A549 (cell line): ENCODE measurements around the gene LCN6.
A peak's percentile ranks its signal among the peaks of the same experiment; 100 is the strongest.

Experiments
- CTCF ChIP-seq: fragments of >200 bp; sonication (Bioruptor Twin); formaldehyde crosslinking; IDR thresholded peaks from 3 replicates; pipeline ENCODE4 v1.5.1; 2016
- HOXA7 ChIP-seq: fragments of 250-450 bp; sonication (Bioruptor Pico); IDR thresholded peaks from 2 replicates; pipeline ENCODE4 v1.5.0; 2020; ENCODE audit warnings: mild to moderate bottlenecking, moderate library complexity
- JUNB ChIP-seq: fragments of >200 bp; sonication (Bioruptor Twin); formaldehyde crosslinking; IDR thresholded peaks from 2 replicates; pipeline ENCODE4 v1.6.1; 2016
- NPAS2 ChIP-seq: fragments of 250-450 bp; sonication (Bioruptor Pico); IDR thresholded peaks from 2 replicates; pipeline ENCODE4 v1.8.0; 2022; ENCODE audit warnings: mild to moderate bottlenecking, moderate library complexity, borderline replicate concordance
- POLR2A ChIP-seq: IDR thresholded peaks from 2 replicates; pipeline ENCODE4 v1.6.1; 2012; ENCODE audit warnings: mild to moderate bottlenecking, low read length
- RAD21 ChIP-seq, 2 experiments: fragments of >200 bp in 1 of 2; sonication (Bioruptor Twin) in 1 of 2; formaldehyde crosslinking in 1 of 2; IDR thresholded peaks in 1 of 2; conservative IDR thresholded peaks in 1 of 2; 2 replicates in 1 of 2; 3 replicates in 1 of 2; pipeline ENCODE4 v1.6.1; 2012 to 2018; ENCODE audit warnings: inconsistent platforms in 1 of 2
- REST ChIP-seq: fragments of 200-600 bp; sonication (generic); IDR thresholded peaks from 2 replicates; pipeline ENCODE4 v1.6.1; 2016; ENCODE audit warnings: antibody characterized with exemption, mild to moderate bottlenecking, moderate library complexity
- RFX5 ChIP-seq: fragments of 450-650 bp; IDR thresholded peaks from 2 replicates; pipeline ENCODE4 v1.7.1; 2014; ENCODE audit warnings: antibody characterized with exemption, mild to moderate bottlenecking, moderate library complexity
- RNF2 ChIP-seq: fragments of 200-600 bp; sonication (generic); IDR thresholded peaks from 2 replicates; pipeline ENCODE4 v1.6.1; 2016; ENCODE audit warnings: low read depth, mild to moderate bottlenecking, antibody characterized with exemption, moderate library complexity, borderline replicate concordance

DNA sequence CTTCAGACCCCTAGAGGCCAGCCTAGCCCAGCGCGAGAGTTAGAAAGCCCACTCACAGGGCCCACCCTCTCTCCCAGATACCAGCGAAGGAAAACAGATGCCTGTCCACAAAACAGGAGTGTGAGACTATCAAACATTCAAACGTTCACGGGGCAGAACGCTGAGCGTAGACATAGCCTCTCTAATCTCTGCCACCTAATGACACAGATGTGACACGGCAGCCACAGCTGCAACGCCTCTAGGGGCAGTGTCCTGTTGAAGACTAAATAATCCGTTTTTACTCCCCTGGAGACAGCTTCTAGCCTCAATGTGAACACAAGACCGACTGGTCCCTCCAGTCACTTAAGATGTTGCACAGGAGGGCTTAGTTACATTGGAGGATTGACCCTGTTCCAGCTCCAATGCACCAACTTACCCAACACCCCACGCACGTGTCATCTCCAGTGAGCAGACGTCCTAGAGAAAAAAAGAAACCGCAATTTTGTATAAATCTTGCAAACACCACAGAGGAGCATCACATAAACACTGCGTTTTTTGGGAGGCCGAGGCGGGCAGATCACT lies 21.6 kb downstream of the LCN6 start:
- TF ChIP-seq POLR2A (no peak), RFX5 (no peak), RAD21 (conservative IDR thresholded peaks at IDR 0.05 in 1 of 2, IDR thresholded peaks at IDR 0.05 in 1 of 2) (no peak), JUNB (no peak), NPAS2 (CRISPR knock-in tag) (no peak), CTCF (peak; percentile 50), HOXA7 (CRISPR knock-in tag) (no peak), REST (no peak), RNF2 (no peak)
